T-helper 17 cell (primary cell): ENCODE data around the gene PRUNE1. TPM values are rescaled to one million over a fixed set of nuclear protein-coding genes. Genes with fewer than 3 reads are reported as not detected.

ENCODE experiments used
- ATAC-seq: fragments of 150-1000 bp; cut with Tn5 transposase; 2 replicates; pipeline ENCODE4 v1.10.0; 2021; ENCODE audit warnings: mild to moderate bottlenecking, moderate library complexity
- DNase-seq, 3 donors: peaks; one replicate each; pipeline versions ENCODE4 v3.0.0 to v3.0.0-alpha.2; 2020 to 2021
- H3K9me3 ChIP-seq: one replicate; pipeline ENCODE4 v1.7.0; 2013; ENCODE audit warnings: low read length, mild to moderate bottlenecking; ENCODE audit not compliant: control insufficient read depth, poor library complexity, severe bottlenecking
- H3K27ac Mint-ChIP-seq: one replicate; pipeline ENCODE4 v1.8.0; 2022; ENCODE audit warnings: mild to moderate bottlenecking, moderate library complexity, mixed read lengths
- H3K27me3 Mint-ChIP-seq: one replicate; pipeline ENCODE4 v1.8.0; 2022; ENCODE audit warnings: mixed read lengths
- H3K36me3 Mint-ChIP-seq: one replicate; pipeline ENCODE4 v1.8.0; 2022; ENCODE audit warnings: low read depth, mixed read lengths
- H3K4me1 Mint-ChIP-seq: one replicate; pipeline ENCODE4 v1.8.0; 2022; ENCODE audit warnings: mild to moderate bottlenecking, mixed read lengths
- H3K4me3 Mint-ChIP-seq: one replicate; pipeline ENCODE4 v1.8.0; 2022; ENCODE audit warnings: mild to moderate bottlenecking, moderate library complexity, mixed read lengths
- total RNA-seq, 4 donors: library from RNA in 2 of 4; stranded (reverse) in 2 of 4; gene quantifications; one replicate each; pipeline ENCODE4 v1.2.3 and lab custom pipeline; 2022 to 2026

PRUNE1 gene, protein sequence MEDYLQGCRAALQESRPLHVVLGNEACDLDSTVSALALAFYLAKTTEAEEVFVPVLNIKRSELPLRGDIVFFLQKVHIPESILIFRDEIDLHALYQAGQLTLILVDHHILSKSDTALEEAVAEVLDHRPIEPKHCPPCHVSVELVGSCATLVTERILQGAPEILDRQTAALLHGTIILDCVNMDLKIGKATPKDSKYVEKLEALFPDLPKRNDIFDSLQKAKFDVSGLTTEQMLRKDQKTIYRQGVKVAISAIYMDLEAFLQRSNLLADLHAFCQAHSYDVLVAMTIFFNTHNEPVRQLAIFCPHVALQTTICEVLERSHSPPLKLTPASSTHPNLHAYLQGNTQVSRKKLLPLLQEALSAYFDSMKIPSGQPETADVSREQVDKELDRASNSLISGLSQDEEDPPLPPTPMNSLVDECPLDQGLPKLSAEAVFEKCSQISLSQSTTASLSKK
- total RNA-seq (10 to 100 TPM; 15.8 to 30.0 TPM), total RNA-seq (lab: John Stamatoyannopoulos, UW) (16.9 to 36.7 reads per million in 2 donors)

DNA sequence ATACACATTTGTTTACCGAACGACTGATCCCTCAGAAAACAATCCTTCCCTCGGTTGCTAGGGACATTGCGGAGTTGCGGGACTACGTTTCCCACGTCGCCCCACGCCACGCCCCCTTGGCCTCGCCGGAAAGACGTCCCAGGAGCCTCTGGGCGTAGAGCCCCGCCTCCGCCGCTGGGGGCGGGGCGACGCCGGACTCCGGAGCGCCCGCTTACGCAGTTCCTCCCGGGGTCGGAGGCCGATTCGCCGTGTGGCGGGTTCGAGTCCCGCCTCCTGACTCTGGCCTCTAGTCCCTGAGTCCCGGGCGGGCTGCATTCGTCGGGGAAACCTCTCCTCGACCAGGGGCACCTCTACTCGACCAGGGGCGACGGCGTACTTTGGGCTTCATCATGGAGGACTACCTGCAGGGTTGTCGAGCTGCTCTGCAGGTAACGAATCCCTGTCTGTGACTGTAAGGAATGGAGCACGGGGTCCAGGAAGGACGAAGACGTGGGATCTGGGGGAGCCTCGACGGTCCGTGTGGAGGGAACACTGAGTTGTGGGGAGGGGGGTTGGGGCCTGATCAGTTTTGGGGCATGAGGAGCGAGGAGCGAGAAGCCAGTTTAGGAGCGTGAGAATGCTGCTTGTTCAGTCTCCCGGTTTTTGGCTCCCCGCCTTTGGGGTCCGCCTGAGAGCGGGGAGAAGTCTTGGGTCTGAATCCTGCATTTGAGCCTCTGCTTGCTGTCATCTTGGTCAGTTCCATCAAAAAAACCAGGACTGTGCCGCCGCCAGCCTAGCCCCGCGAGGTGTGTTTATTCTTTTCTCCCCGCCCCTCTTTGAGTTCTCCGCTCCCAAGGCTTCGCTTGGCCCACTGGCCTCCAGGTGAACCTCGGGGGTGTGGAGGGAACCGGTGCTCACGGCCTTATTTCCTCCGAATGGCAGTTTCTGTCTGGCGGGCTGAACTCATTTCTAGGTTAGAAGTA is at the start of gene PRUNE1:
PRUNE1 (plus strand) TSS at position 206 of the 962 bp plus-strand sequence; CDS start at position 390, 184 bp downstream.
- Mint-ChIP-seq H3K4me3 (peak within 1 kb of the TSS; percentile 98), H3K27me3 (no peaks in the 10 kb centered on the region), H3K4me1 (peaks cover 53% of the 10 kb centered on the region), H3K36me3 (no peaks in the 10 kb centered on the region), H3K27ac (peak within 1 kb of the TSS; percentile 99)
- DNase-seq (peak; percentile 95 to 98 (median 97)), ATAC-seq (peak; percentile 88)
- no peaks in the 10 kb centered on the region for H3K9me3 ChIP-seq

- Mint-ChIP-seq H3K4me3 (no peak overlapping the region), H3K36me3 (peaks cover 9% of the 10 kb centered on the region), H3K27ac (no peak overlapping the region), H3K4me1 (peaks cover 15% of the 10 kb centered on the region), H3K27me3 (no peaks in the 10 kb centered on the region)
- ATAC-seq, result no peak
- no peaks in the 10 kb centered on the region for H3K9me3 ChIP-seq
- no peak for DNase-seq
Observed at GRCh38 chr1:150960646-150961045, 47.6 kb upstream of the PRUNE1 start.

DNA sequence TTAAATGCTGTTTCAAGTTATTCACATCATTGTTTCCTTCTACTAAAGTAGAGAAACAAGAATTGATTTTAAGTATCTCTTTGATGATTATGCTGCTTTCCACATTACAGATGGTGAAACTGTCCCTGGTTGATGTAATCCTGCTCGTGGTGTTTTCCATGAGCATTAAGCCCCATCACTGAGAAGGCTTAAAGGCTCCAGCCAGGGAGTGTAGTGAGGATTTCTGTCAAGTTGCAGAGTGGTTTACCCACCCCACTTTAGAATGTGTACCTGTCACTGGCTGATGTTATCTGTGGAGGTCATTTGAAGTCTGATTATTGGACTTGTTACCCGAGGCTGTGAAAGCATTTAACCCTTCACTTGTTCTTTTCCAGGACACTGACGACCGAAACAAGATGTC is 46.5 kb upstream of the PRUNE1 start:
- no peaks in the 10 kb centered on the region for H3K27me3 Mint-ChIP-seq
- peak overlapping the region; percentile 86 for H3K27ac Mint-ChIP-seq
- H3K9me3 ChIP-seq, result no peaks in the 10 kb centered on the region
- H3K36me3 Mint-ChIP-seq, result peaks cover 13% of the 10 kb centered on the region
- DNase-seq, result no peak
- no peak overlapping the region for H3K4me3 Mint-ChIP-seq
- ATAC-seq, result no peak
- peaks cover 18% of the 10 kb centered on the region for H3K4me1 Mint-ChIP-seq

DNA sequence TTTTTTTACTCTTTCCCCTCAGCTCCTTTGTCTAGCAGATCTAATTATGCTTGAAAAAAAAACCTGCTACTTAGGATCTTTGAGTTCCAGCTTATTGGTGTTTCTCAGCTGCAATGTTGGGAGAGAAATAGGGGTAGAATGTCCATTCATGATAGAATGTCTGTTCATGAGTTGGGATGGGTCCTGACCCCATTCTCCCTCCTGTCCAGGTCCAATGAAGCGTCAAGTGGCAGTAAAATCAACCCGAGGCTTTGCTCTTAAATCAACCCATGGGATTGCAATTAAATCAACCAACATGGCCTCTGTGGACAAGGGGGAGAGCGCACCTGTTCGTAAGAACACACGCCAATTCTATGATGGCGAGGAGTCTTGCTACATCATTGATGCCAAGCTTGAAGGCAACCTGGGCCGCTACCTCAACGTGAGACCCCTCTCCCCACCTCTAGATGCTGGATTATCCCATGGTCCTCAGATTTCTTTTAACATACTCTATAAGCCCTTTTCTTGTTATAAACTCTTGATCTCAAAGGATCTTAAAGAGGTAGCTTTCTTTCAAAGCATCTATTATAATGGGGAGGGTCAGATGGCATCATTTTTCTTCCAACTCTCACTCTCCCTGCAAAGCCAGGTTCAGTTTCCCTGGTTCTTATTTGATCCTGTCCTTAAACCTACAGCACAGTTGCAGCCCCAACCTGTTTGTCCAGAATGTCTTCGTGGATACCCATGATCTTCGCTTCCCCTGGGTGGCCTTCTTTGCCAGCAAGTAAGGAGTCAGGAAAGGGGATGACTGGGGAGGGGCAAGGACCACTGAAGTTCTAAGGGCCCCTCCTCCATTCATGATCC is 44.7 kb upstream of the PRUNE1 start:
- Mint-ChIP-seq H3K27me3 (no peaks in the 10 kb centered on the region), H3K36me3 (peaks cover 19% of the 10 kb centered on the region), H3K4me1 (peaks cover 23% of the 10 kb centered on the region), H3K27ac (peak overlapping the region; percentile 86), H3K4me3 (no peak overlapping the region)
- no peak for ATAC-seq
- no peaks in the 10 kb centered on the region for H3K9me3 ChIP-seq
- no peak for DNase-seq

- no peaks in the 10 kb centered on the region for H3K9me3 ChIP-seq
- Mint-ChIP-seq H3K36me3 (peaks cover 21% of the 10 kb centered on the region), H3K4me3 (no peak overlapping the region), H3K4me1 (peaks cover 25% of the 10 kb centered on the region), H3K27me3 (no peaks in the 10 kb centered on the region), H3K27ac (peak overlapping the region; percentile 70)
- no peak for DNase-seq
- ATAC-seq, result no peak
Observed at GRCh38 chr1:150964164-150964489, 44.1 kb upstream of the PRUNE1 start.

DNA sequence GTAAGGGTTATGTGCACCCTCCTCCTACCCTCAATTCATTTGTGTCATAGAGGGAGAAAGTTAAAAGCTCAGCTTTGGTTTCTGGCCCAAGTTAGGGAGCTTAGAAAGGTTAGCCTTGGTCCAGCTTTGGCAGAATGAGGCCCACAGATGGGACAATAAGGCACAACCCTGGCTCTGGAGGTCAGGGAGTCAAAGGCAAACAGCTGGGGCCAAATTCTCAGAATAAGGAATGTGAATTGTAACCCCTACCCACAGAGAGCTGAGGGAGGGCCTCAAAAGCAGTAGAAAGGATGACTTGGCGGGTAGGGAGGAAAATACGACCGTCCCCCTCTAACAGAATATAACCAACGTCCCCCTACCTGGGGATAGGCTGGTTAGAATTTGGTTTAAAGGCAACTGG is 42.6 kb upstream of the PRUNE1 start:
- DNase-seq (no peak), ATAC-seq (no peak)
- Mint-ChIP-seq H3K27me3 (no peaks in the 10 kb centered on the region), H3K27ac (no peak overlapping the region), H3K36me3 (peaks cover 17% of the 10 kb centered on the region), H3K4me1 (peaks cover 27% of the 10 kb centered on the region), H3K4me3 (no peak overlapping the region)
- no peaks in the 10 kb centered on the region for H3K9me3 ChIP-seq

DNA sequence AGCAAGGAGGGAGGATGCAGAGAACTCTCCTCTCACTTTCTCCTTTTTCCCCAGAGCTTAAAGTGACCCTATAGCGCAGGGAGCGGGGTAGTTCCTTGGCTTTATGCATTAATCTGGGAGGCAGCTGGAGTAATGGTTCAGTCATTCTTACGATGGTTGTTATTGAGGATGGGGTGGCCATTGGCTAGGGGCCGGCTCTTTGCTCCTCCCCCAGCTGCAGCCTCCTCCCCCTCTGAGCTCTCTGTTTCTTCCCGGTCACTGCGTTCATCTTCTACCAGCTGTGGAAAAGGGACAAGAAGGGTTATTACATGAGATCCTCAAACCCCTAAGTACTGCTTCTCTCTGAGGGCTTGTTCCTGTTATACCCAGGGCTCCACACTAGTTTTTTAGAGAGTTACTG is 42.2 kb upstream of the PRUNE1 start:
- no peak for DNase-seq
- no peaks in the 10 kb centered on the region for H3K9me3 ChIP-seq
- no peak for ATAC-seq
- H3K27me3 Mint-ChIP-seq, result no peaks in the 10 kb centered on the region
- no peak overlapping the region for H3K4me3 Mint-ChIP-seq
- peaks cover 17% of the 10 kb centered on the region for H3K36me3 Mint-ChIP-seq
- H3K27ac Mint-ChIP-seq, result no peak overlapping the region
- H3K4me1 Mint-ChIP-seq, result peaks cover 31% of the 10 kb centered on the region

- no peaks in the 10 kb centered on the region for H3K27me3 Mint-ChIP-seq
- DNase-seq (no peak), ATAC-seq (no peak)
- peak overlapping the region; percentile 6 for H3K27ac Mint-ChIP-seq
- peaks cover 17% of the 10 kb centered on the region for H3K36me3 Mint-ChIP-seq
- H3K4me3 Mint-ChIP-seq, result no peak overlapping the region
- no peaks in the 10 kb centered on the region for H3K9me3 ChIP-seq
- peaks cover 43% of the 10 kb centered on the region for H3K4me1 Mint-ChIP-seq
Observed at GRCh38 chr1:150967936-150968335, 40.3 kb upstream of the PRUNE1 start.

DNA sequence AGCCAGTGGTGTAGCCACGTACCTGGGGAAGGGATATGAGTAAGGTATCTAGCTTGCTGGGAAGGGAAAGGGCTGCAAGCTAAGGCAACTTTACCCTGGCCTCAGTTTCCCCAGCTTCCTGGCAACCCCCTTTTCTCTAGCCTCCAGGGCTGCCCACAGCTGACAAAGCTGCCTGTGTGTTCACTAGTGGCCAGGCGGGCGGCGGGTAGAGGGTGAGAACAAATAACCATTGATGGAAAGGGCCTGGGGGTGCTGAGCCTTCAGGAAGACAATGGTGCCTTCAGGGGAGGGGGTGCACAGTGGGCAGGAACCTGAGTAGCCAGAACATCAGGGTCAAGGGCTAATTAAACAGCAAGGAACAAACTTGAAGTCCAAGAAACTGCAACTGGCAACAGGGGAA is 39.8 kb upstream of the PRUNE1 start:
- H3K9me3 ChIP-seq, result no peaks in the 10 kb centered on the region
- H3K27ac Mint-ChIP-seq, result peak overlapping the region; percentile 88
- ATAC-seq (no peak), DNase-seq (no peak)
- peaks cover 43% of the 10 kb centered on the region for H3K4me1 Mint-ChIP-seq
- H3K27me3 Mint-ChIP-seq, result no peaks in the 10 kb centered on the region
- no peak overlapping the region for H3K4me3 Mint-ChIP-seq
- H3K36me3 Mint-ChIP-seq, result peaks cover 17% of the 10 kb centered on the region

DNA sequence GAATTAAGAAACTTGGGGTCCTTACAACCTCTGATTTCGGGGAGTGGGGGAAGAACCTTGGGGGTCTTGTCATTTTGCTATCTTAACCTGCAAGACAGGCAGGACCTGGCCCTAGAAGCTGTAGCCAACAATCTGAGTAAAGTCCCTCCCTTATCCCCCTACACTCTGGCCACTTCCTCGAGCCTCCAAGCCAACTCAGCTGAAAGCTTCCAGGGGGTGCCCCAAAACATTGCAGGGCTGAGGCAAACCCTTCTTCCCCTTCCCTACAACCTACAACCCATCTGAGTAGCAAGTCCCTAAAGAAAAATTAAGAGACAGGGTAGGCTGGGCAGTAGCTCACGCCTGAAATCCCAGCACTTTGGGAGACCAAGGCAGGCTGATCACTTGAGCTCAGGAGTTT is 38.6 kb upstream of the PRUNE1 start:
- H3K4me3 Mint-ChIP-seq, result no peak overlapping the region
- H3K27ac Mint-ChIP-seq, result peak overlapping the region; percentile 88
- H3K9me3 ChIP-seq, result no peaks in the 10 kb centered on the region
- no peak for ATAC-seq
- H3K27me3 Mint-ChIP-seq, result no peaks in the 10 kb centered on the region
- H3K4me1 Mint-ChIP-seq, result peaks cover 43% of the 10 kb centered on the region
- DNase-seq, result no peak
- peaks cover 14% of the 10 kb centered on the region for H3K36me3 Mint-ChIP-seq

- H3K27me3 Mint-ChIP-seq, result no peaks in the 10 kb centered on the region
- peaks cover 48% of the 10 kb centered on the region for H3K4me1 Mint-ChIP-seq
- ATAC-seq (no peak), DNase-seq (no peak)
- peak overlapping the region; percentile 88 for H3K27ac Mint-ChIP-seq
- H3K9me3 ChIP-seq, result no peaks in the 10 kb centered on the region
- peak overlapping the region; percentile 65 for H3K4me3 Mint-ChIP-seq
- H3K36me3 Mint-ChIP-seq, result peaks cover 14% of the 10 kb centered on the region
Observed at GRCh38 chr1:150970808-150971582, 37.3 kb upstream of the PRUNE1 start.
